Adrenal gland (tissue), 12 donors: ENCODE results near the gene CACNB4. TPM values are rescaled to one million over a fixed set of nuclear protein-coding genes. Genes with fewer than 3 reads are reported as not detected.

Experiments
- DNase-seq, 7 donors: peaks; one replicate each; pipeline ENCODE4 v3.0.0-alpha.2; 2019 to 2020
- H3K27ac ChIP-seq, 5 donors: fragments of 200-600 bp; sonication (generic) in 4 of 5; 1 replicate in 3 of 5; 2 replicates in 2 of 5; pipeline versions ENCODE4 v1.5.1 to v1.8.0; 2016 to 2020; ENCODE audit warnings: mild to moderate bottlenecking in 1 of 5
- H3K27me3 ChIP-seq: fragments of 200-600 bp; 2 replicates; pipeline ENCODE4 v1.8.0; 2021
- H3K36me3 ChIP-seq, 2 donors: fragments of 200-600 bp; replicated peaks in 1 of 2; 1 replicate in 1 of 2; 2 replicates in 1 of 2; pipeline versions ENCODE4 v1.5.1 to v1.8.0; 2018 to 2022
- H3K4me1 ChIP-seq, 2 donors: fragments of 200-600 bp; replicated peaks in 1 of 2; 1 replicate in 1 of 2; 2 replicates in 1 of 2; pipeline versions ENCODE4 v1.5.1 to v1.8.0; 2018 to 2021
- H3K4me3 ChIP-seq, 4 donors: fragments of 200-600 bp; sonication (generic) in 3 of 4; one replicate each; pipeline ENCODE4 v1.5.1; 2016 to 2018
- H3K9me3 ChIP-seq, 3 donors: fragments of 200-600 bp; sonication (generic) in 1 of 3; replicated peaks in 1 of 3; 1 replicate in 2 of 3; 2 replicates in 1 of 3; pipeline versions ENCODE4 v1.5.1 to v1.8.0; 2016 to 2021
- CTCF ChIP-seq, 6 experiments: fragments of 450-650 bp in 4 of 6; fragments of 200-600 bp in 2 of 6; sonication (generic) in 1 of 6; IDR thresholded peaks; 1 replicate in 5 of 6; 2 replicates in 1 of 6; pipeline versions ENCODE4 v1.5.1 to v1.8.0; 2016 to 2021; ENCODE audit warnings: antibody characterized with exemption in 6 of 6, mild to moderate bottlenecking in 2 of 6, moderate library complexity in 1 of 6
- POLR2A ChIP-seq, 2 donors: fragments of 450-650 bp; IDR thresholded peaks; one replicate each; pipeline ENCODE4 v1.6.1; 2017; ENCODE audit warnings: antibody characterized with exemption in 2 of 2, mild to moderate bottlenecking in 2 of 2, moderate library complexity in 1 of 2
- WGBS, 4 donors: extraction: QIAGEN DNeasy Blood & Tissue Kit in 2 of 4; methylation state at CpG; one replicate each; pipeline versions ENCODE4 v1.1.5 to v1.1.7; 2013 to 2017; 5-methylcytosine and 5-hydroxymethylcytosine counted together
- intact Hi-C, 2 donors: fragments of 100-400 bp; cut with DNase I; formaldehyde crosslinking; loops; one replicate each; pipeline versions ENCODE4 v1.14.1 to v1.15.0; 2022 to 2023
- polyA plus RNA-seq, 3 donors: library from polyadenylated mRNA; stranded (reverse); fragments of 200-250 nt in 2 of 3; fragments of 350-450 nt in 1 of 3; fragmentation: Illumina TruSeq in 1 of 3; extraction: RNeasy Lipid Tissue Mini Kit (QIAGEN cat#74804) in 1 of 3; gene quantifications; one replicate each; pipeline ENCODE4 v1.2.3, GENCODE V29; 2013 to 2014
- total RNA-seq, 9 donors: library from RNA; depleted of rRNA in 4 of 9; stranded (reverse); fragments of >200 nt in 4 of 9; fragments of 120-200 nt in 1 of 9; fragmentation: NEBNext Ultra II Directional in 1 of 9; extraction: Animal tissue kit (Norgen Biotek cat#: 25700) in 1 of 9; gene quantifications; one replicate each; pipeline versions ENCODE4 v1.1.0 to v1.2.4, GENCODE V29; 2013 to 2023
- donor health status: healthy with polysubstance abuse.
- donor health status: Bipolar disorder and iron deficiency.
- donor health status: DM: yes; HTN: yes; CAD: no.
- donor health status: DM: no; HTN: no; CAD: no.
- donor health status: DM: no; HTN: no; CAD: no.
- donor health status: DM: yes; HTN: yes; CAD: no.

The CACNB4 gene
- total and polyA plus RNA-seq, 12 donors, result 0.60 to 8.5 (median 1.9) TPM

- no peak for TF ChIP-seq POLR2A (IDR thresholded peaks at IDR 0.05)
- no peak for TF ChIP-seq CTCF (IDR thresholded peaks at IDR 0.05)
- H3K36me3 ChIP-seq, result no peaks in the 10 kb centered on the region
- intact Hi-C loops, result no loop called here
- no peak overlapping the region for H3K27ac ChIP-seq
- H3K9me3 ChIP-seq, result no peaks in the 10 kb centered on the region
- H3K4me1 ChIP-seq, result no peaks in the 10 kb centered on the region
- DNase-seq, result no peak
- H3K27me3 ChIP-seq, result no peaks in the 10 kb centered on the region
- no peak overlapping the region for H3K4me3 ChIP-seq
- whole genome bisulfite sequencing, 4 donors, result 97 to 100% (median 98%) methylated on average over 4 of the region's 4 CpGs
Observed at GRCh38 chr2:151961558-151961957, 137.3 kb downstream of the CACNB4 start.

GRCh38 chr2:151959238-151959637 lies 139.6 kb downstream of the CACNB4 start:
- intact Hi-C loops, result no loop called here
- TF ChIP-seq CTCF (IDR thresholded peaks at IDR 0.05), result no peak
- no peak for TF ChIP-seq POLR2A (IDR thresholded peaks at IDR 0.05)
- WGBS, 4 donors, result 75 to 94% (median 80%) methylated on average over 1 of the region's 1 CpG

GRCh38 chr2:151953467-151953866 lies 145.4 kb downstream of the CACNB4 start:
- intact Hi-C loops, result no loop called here
- Histone ChIP-seq H3K36me3 (no peaks in the 10 kb centered on the region), H3K27me3 (no peaks in the 10 kb centered on the region), H3K9me3 (no peaks in the 10 kb centered on the region), H3K4me3 (no peak overlapping the region), H3K4me1 (peaks cover 0 to under 1% of the 10 kb centered on the region in 2 donors), H3K27ac (no peak overlapping the region)
- 64 to 78% (median 73%) methylated on average over 2 of the region's 2 CpGs for WGBS, 4 donors
- DNase-seq, result no peak
- TF ChIP-seq POLR2A (IDR thresholded peaks at IDR 0.05) (no peak), CTCF (IDR thresholded peaks at IDR 0.05) (no peak)

More at GRCh38 chr2:151959238-151959637, 139.6 kb downstream of the CACNB4 start:
- Histone ChIP-seq H3K36me3 (no peaks in the 10 kb centered on the region), H3K9me3 (no peaks in the 10 kb centered on the region), H3K27me3 (no peaks in the 10 kb centered on the region), H3K27ac (no peak overlapping the region), H3K4me1 (no peaks in the 10 kb centered on the region), H3K4me3 (no peak overlapping the region)
- no peak for DNase-seq

- peaks cover 0 to 7% of the 10 kb centered on the region in 2 donors for H3K4me1 ChIP-seq
- intact Hi-C loops, result no loop called here
- TF ChIP-seq CTCF (IDR thresholded peaks at IDR 0.05) (no peak), POLR2A (IDR thresholded peaks at IDR 0.05) (no peak)
- no peaks in the 10 kb centered on the region for H3K27me3 ChIP-seq
- H3K27ac ChIP-seq, result no peak overlapping the region
- DNase-seq, result no peak
- H3K36me3 ChIP-seq, result no peaks in the 10 kb centered on the region
- 89 to 93% (median 91%) methylated on average over 14 of the region's 14 CpGs for WGBS, 4 donors
- H3K4me3 ChIP-seq, result no peak overlapping the region
- no peaks in the 10 kb centered on the region for H3K9me3 ChIP-seq
Observed at GRCh38 chr2:151952691-151953456, 146.0 kb downstream of the CACNB4 start.
